HepG2 (cell line): ENCODE measurements around the gene ELP4. TPM values are rescaled to one million over a fixed set of nuclear protein-coding genes. Genes with fewer than 3 reads are reported as not detected.

ENCODE experiments used
- ARID4A ChIP-seq: sonication (generic); formaldehyde crosslinking; IDR thresholded peaks from 2 replicates; pipeline ENCODE4 v1.5.0; 2020; ENCODE audit warnings: mild to moderate bottlenecking, missing genetic modification reagents, borderline replicate concordance
- CHD2 ChIP-seq: IDR thresholded peaks from 2 replicates; pipeline ENCODE4 v1.6.1; 2011; ENCODE audit warnings: low read depth, low read length, improper control_type of control experiment
- CSRNP2 ChIP-seq: sonication (generic); formaldehyde crosslinking; conservative IDR thresholded peaks from 2 replicates; pipeline ENCODE4 v1.8.0; 2022; ENCODE audit warnings: low read depth, missing genetic modification reagents
- DR1 ChIP-seq: sonication (generic); formaldehyde crosslinking; IDR thresholded peaks from 2 replicates; pipeline ENCODE4 v1.8.0; 2021; ENCODE audit warnings: mild to moderate bottlenecking, missing genetic modification reagents, inconsistent platforms
- HIVEP1 ChIP-seq: sonication (generic); formaldehyde crosslinking; IDR thresholded peaks from 2 replicates; pipeline ENCODE4 v1.4.0; 2020; ENCODE audit warnings: mild to moderate bottlenecking, missing genetic modification reagents
- MED8 ChIP-seq: sonication (generic); formaldehyde crosslinking; IDR thresholded peaks from 2 replicates; pipeline ENCODE4 v1.8.1; 2023; ENCODE audit warnings: mild to moderate bottlenecking, missing genetic modification reagents; ENCODE audit not compliant: insufficient replicate concordance
- POGK ChIP-seq: sonication (generic); formaldehyde crosslinking; conservative IDR thresholded peaks from 2 replicates; pipeline ENCODE4 v1.8.0; 2022; ENCODE audit warnings: mild to moderate bottlenecking, moderate library complexity, missing genetic modification reagents
- SPEN ChIP-seq: sonication (generic); formaldehyde crosslinking; IDR thresholded peaks from 2 replicates; pipeline ENCODE4 v1.5.1; 2020; ENCODE audit warnings: low read depth, mild to moderate bottlenecking, missing genetic modification reagents
- ZBTB37 ChIP-seq: sonication (generic); formaldehyde crosslinking; IDR thresholded peaks from 2 replicates; pipeline ENCODE4 v1.4.0; 2020; ENCODE audit warnings: mild to moderate bottlenecking, missing genetic modification reagents
- ZNF317 ChIP-seq: sonication (generic); formaldehyde crosslinking; IDR thresholded peaks from 2 replicates; pipeline ENCODE4 v1.5.0; 2020; ENCODE audit warnings: mild to moderate bottlenecking, missing genetic modification reagents
- ZNF329 ChIP-seq: sonication (generic); formaldehyde crosslinking; IDR thresholded peaks from 2 replicates; pipeline ENCODE4 v1.9.0; 2021; ENCODE audit warnings: low read depth, mild to moderate bottlenecking, missing genetic modification reagents
- ZNF564 ChIP-seq: sonication (generic); formaldehyde crosslinking; IDR thresholded peaks from 2 replicates; pipeline ENCODE4 v1.8.1; 2023; ENCODE audit warnings: mild to moderate bottlenecking, missing genetic modification reagents
- ZSCAN22 ChIP-seq: sonication (generic); formaldehyde crosslinking; IDR thresholded peaks from 2 replicates; pipeline ENCODE4 v1.4.0; 2020; ENCODE audit warnings: mild to moderate bottlenecking, missing genetic modification reagents
- polyA plus RNA-seq, 8 experiments: library from polyadenylated mRNA; depleted of rRNA in 3 of 8; stranded (reverse) in 7 of 8; unstranded in 1 of 8; fragments of >200 nt; fragmentation: Illumina TruSeq in 4 of 8; extraction: Trizol in 4 of 8; gene quantifications; 2 replicates each; pipeline versions ENCODE4 v1.2.1 to v1.2.3, GENCODE V29; 2011 to 2016; ENCODE audit warnings: low read depth in 4 of 8, missing spikeins in 1 of 8, mixed read lengths in 1 of 8; ENCODE audit not compliant: insufficient read depth in 1 of 8
- total RNA-seq, 5 experiments: library from RNA; depleted of rRNA; stranded (reverse); fragments of >200 nt; fragmentation: Illumina TruSeq; extraction: Trizol; gene quantifications; 2 replicates each; pipeline ENCODE4 v1.2.3, GENCODE V29; 2016; ENCODE audit warnings: low read depth in 1 of 5

ELP4 gene
- total and polyA plus RNA-seq, 2 of the 13 experiments (the other 11 are each of a cell fraction or from before 2014, with no cell fraction given): 12.8 to 19.1 TPM

GRCh38 chr11:31509429-31510345 lies at the start of gene ELP4, which contains the start of gene IMMP1L (continued):
- peak; percentile 34; the same call in 1 of the 2 replicates for TF ChIP-seq ZBTB37 (CRISPR knock-in tag)
- 0 out of 2 replicates have a peak, but pooled peaks have one; percentile 70 for TF ChIP-seq ZNF564 (CRISPR knock-in tag)
- TF ChIP-seq ZNF329 (CRISPR knock-in tag): peak; percentile 82; the same call in 1 of the 2 replicates
- no peak for TF ChIP-seq CSRNP2 (CRISPR knock-in tag)
- TF ChIP-seq HIVEP1: peak; percentile 70; the same call in 1 of the 2 replicates
- TF ChIP-seq DR1 (CRISPR knock-in tag): peak; percentile 48; the same call in 1 of the 2 replicates
- 0 out of 2 replicates have a peak, but pooled peaks have one; percentile 73 for TF ChIP-seq ZNF317
- 0 out of 2 replicates have a peak, but pooled peaks have one; percentile 10 for TF ChIP-seq ZSCAN22 (CRISPR knock-in tag)
- TF ChIP-seq MED8: peak; percentile 48
- peak; percentile 91 for TF ChIP-seq ARID4A (CRISPR knock-in tag)
- TF ChIP-seq SPEN (CRISPR knock-in tag): peak; percentile 79
- no peak for TF ChIP-seq POGK (CRISPR knock-in tag)
- peak; percentile 58; the same call in 1 of the 2 replicates for TF ChIP-seq CHD2
